AG20443 (cell line): ENCODE measurements around the gene PROM1.

Experiments used
- DNase-seq: peaks from one replicate; pipeline ENCODE4 v3.0.0; 2012; ENCODE audit warnings: low spot score, mixed read lengths

PROM1 gene

GRCh38 chr4:16083241-16084191 is at the start of gene PROM1:
PROM1 (minus strand) TSS chr4:16084023; CDS start chr4:16075906, 8,117 bp downstream.
- peak; percentile 35 for DNase-seq

- no peak for DNase-seq
These were observed 49.6 kb upstream of the PROM1 start for GRCh38 chr4:16133406-16133805.

GRCh38 chr4:16131293-16131692 is 47.5 kb upstream of the PROM1 start:
- no peak for DNase-seq

- no peak for DNase-seq
These were observed 45.5 kb upstream of the PROM1 start for GRCh38 chr4:16129336-16129735.

GRCh38 chr4:16126714-16127113 is 42.9 kb upstream of the PROM1 start:
- no peak for DNase-seq

GRCh38 chr4:16125571-16126445 is 42.0 kb upstream of the PROM1 start:
- DNase-seq = no peak

GRCh38 chr4:16124232-16124631 is 40.4 kb upstream of the PROM1 start:
- DNase-seq = no peak

GRCh38 chr4:16123356-16124084 is 39.7 kb upstream of the PROM1 start:
- DNase-seq = no peak

GRCh38 chr4:16122784-16123183 is 39.0 kb upstream of the PROM1 start:
- no peak for DNase-seq

GRCh38 chr4:16122308-16122711 is 38.5 kb upstream of the PROM1 start:
- no peak for DNase-seq

- DNase-seq = no peak
These were observed 36.9 kb upstream of the PROM1 start for GRCh38 chr4:16120720-16121119.

- DNase-seq = no peak
These were observed 36.2 kb upstream of the PROM1 start for GRCh38 chr4:16119981-16120380.

GRCh38 chr4:16118090-16118489 is 34.3 kb upstream of the PROM1 start:
- no peak for DNase-seq

GRCh38 chr4:16117164-16117563 is 33.3 kb upstream of the PROM1 start:
- no peak for DNase-seq

- DNase-seq = no peak
These were observed 32.7 kb upstream of the PROM1 start for GRCh38 chr4:16116493-16116990.

GRCh38 chr4:16116019-16116418 is 32.2 kb upstream of the PROM1 start:
- no peak for DNase-seq

GRCh38 chr4:16114546-16114945 is 30.7 kb upstream of the PROM1 start:
- DNase-seq = no peak

- DNase-seq = no peak
These were observed 29.9 kb upstream of the PROM1 start for GRCh38 chr4:16113741-16114140.

- DNase-seq = no peak
These were observed 27.7 kb upstream of the PROM1 start for GRCh38 chr4:16111533-16111932.

GRCh38 chr4:16110661-16111290 is 27.0 kb upstream of the PROM1 start:
- DNase-seq = no peak

GRCh38 chr4:16110199-16110598 is 26.4 kb upstream of the PROM1 start:
- no peak for DNase-seq
